SH-SY5Y (cell line): ENCODE data around the gene MRPL23.

Experiments
- GATA2 ChIP-seq: IDR thresholded peaks from 2 replicates; pipeline ENCODE4 v1.6.1; 2011; ENCODE audit warnings: mild to moderate bottlenecking, low read depth, low read length
- GATA3 ChIP-seq: IDR thresholded peaks from 2 replicates; pipeline ENCODE4 v1.6.1; 2011; ENCODE audit warnings: low read depth, mild to moderate bottlenecking, low read length, moderate library complexity

- TF ChIP-seq GATA2 (no peak), GATA3 (no peak)
Observed at GRCh38 chr11:1899090-1899489, 48.0 kb upstream of the MRPL23 start.
